Uterus (tissue), 2 donors: ENCODE data around the gene FJX1.

Experiments
- POLR2A ChIP-seq, 2 donors: fragments of 450-650 bp; IDR thresholded peaks; one replicate each; pipeline ENCODE4 v1.6.1; 2016; ENCODE audit warnings: antibody characterized with exemption in 2 of 2, mild to moderate bottlenecking in 1 of 2, moderate library complexity in 1 of 2
- TF ChIP-seq, protein P1 (sequence below), 4 experiments: fragments of 200-600 bp in 2 of 4; fragments of 450-650 bp in 2 of 4; sonication (generic) in 2 of 4; IDR thresholded peaks; one replicate each; pipeline ENCODE4 v1.5.1; 2016 to 2019; ENCODE audit warnings: antibody characterized with exemption in 4 of 4, mild to moderate bottlenecking in 2 of 4, moderate library complexity in 1 of 4

DNA sequence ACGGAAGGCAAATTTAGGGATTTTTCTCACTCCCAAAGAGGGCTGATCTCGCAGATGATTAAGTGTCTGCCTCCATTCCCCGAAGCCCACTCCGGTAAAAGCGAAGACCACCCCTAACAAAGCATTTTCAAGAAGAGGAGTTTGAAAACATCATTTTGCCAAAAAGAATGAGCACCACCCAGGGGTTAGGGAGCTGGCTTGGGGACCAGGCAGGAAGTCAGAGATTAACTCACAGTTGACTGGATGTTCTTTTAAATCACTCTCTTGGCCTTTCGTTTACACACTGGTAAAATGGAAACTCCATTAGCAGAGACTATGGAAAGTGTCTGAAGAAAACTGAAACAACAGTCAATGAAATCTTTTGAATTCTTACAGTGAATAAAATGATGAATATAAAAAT, 36.5 kb downstream of the FJX1 start:
- TF ChIP-seq POLR2A (IDR thresholded peaks at IDR 0.05) = no peak
- TF ChIP-seq, protein P1, sequence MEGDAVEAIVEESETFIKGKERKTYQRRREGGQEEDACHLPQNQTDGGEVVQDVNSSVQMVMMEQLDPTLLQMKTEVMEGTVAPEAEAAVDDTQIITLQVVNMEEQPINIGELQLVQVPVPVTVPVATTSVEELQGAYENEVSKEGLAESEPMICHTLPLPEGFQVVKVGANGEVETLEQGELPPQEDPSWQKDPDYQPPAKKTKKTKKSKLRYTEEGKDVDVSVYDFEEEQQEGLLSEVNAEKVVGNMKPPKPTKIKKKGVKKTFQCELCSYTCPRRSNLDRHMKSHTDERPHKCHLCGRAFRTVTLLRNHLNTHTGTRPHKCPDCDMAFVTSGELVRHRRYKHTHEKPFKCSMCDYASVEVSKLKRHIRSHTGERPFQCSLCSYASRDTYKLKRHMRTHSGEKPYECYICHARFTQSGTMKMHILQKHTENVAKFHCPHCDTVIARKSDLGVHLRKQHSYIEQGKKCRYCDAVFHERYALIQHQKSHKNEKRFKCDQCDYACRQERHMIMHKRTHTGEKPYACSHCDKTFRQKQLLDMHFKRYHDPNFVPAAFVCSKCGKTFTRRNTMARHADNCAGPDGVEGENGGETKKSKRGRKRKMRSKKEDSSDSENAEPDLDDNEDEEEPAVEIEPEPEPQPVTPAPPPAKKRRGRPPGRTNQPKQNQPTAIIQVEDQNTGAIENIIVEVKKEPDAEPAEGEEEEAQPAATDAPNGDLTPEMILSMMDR (IDR thresholded peaks at IDR 0.05) = no peak
